HepG2 (cell line): Measurements from ENCODE around the gene ANKS1B. TPM values are rescaled to one million over a fixed set of nuclear protein-coding genes. Genes with fewer than 3 reads are reported as not detected.

ENCODE experiments used
- ATAC-seq: fragments of 200-7000 bp; cut with Tn5 transposase; 3 replicates; pipeline ENCODE4 v1.9.1; 2020; ENCODE audit warnings: mild to moderate bottlenecking, moderate library complexity
- BruUV-seq: library from RNA; stranded (reverse); fragments of 400-500 nt; replicated peaks from 2 replicates; lab custom pipeline; 2021; lab: Mats Ljungman, UMichigan
- CTCF ChIA-PET: fragments of 300-600 bp; formaldehyde crosslinking; extraction: SDS; loops from one replicate; lab custom pipeline; 2021; ENCODE audit warnings: low total read pairs, inconsistent platforms, low intra/inter-chr PET ratio; lab: Yijun Ruan, JAX
- POLR2A ChIA-PET: fragments of 350-600 bp; sonication (Branson Sonifier 250); formaldehyde crosslinking; loops from one replicate; lab custom pipeline; 2020; ENCODE audit warnings: antibody characterized with exemption, inconsistent platforms; lab: Yijun Ruan, JAX
- DNase-seq: peaks from one replicate; pipeline ENCODE4 v3.0.0-alpha.2; 2015; ENCODE audit warnings: low spot score
- FAIRE-seq: peaks from 3 replicates; lab custom pipeline; 2011; peaks lifted over from hg19 to GRCh38; lab: Jason Lieb, UNC
- H2AFZ ChIP-seq: one replicate; pipeline ENCODE4 v1.6.1; 2011; ENCODE audit warnings: low read length, inconsistent platforms
- H3K27ac ChIP-seq: fragments of 300-600 bp; 3 replicates; pipeline ENCODE4 v1.8.0; 2011; ENCODE audit warnings: mixed run types, mild to moderate bottlenecking, mixed read lengths, low read length, inconsistent platforms; ENCODE audit not compliant: insufficient read depth; ENCODE audit errors: extremely low read length
- H3K27me3 ChIP-seq, 2 experiments: fragments of 200-600 bp in 1 of 2; 2 replicates in 1 of 2; 3 replicates in 1 of 2; pipeline versions ENCODE4 v1.6.0 to v1.8.0; 2011; ENCODE audit warnings: low read length in 2 of 2, mild to moderate bottlenecking in 2 of 2, moderate library complexity in 2 of 2, inconsistent platforms in 1 of 2; ENCODE audit not compliant: insufficient read depth in 2 of 2, control insufficient read depth in 1 of 2
- H3K36me3 ChIP-seq, 2 experiments: fragments of 200-600 bp in 1 of 2; replicated peaks in 1 of 2; 2 replicates in 1 of 2; 3 replicates in 1 of 2; pipeline versions ENCODE4 v1.5.1 to v1.8.0; 2011; ENCODE audit warnings: low read length in 2 of 2, inconsistent platforms in 1 of 2; ENCODE audit not compliant: insufficient read depth in 2 of 2, control insufficient read depth in 1 of 2
- H3K4me1 ChIP-seq: 2 replicates; pipeline ENCODE4 v1.5.1; 2012; ENCODE audit warnings: low read length, inconsistent platforms; ENCODE audit not compliant: insufficient read depth
- H3K4me2 ChIP-seq: 2 replicates; pipeline ENCODE4 v1.6.0; 2011; ENCODE audit warnings: low read depth, low read length, inconsistent platforms
- H3K4me3 ChIP-seq, 3 experiments: fragments of 200-600 bp in 1 of 3; sonication (generic), shearing (Covaris generic) in 1 of 3; replicated peaks in 1 of 3; 2 replicates each; pipeline ENCODE4 v1.5.1; 2011 to 2016; ENCODE audit warnings: low read length in 3 of 3, inconsistent platforms in 2 of 3, low read depth in 2 of 3, mild to moderate bottlenecking in 2 of 3, control low read depth in 1 of 3, mixed read lengths in 1 of 3; ENCODE audit not compliant: insufficient read depth in 1 of 3
- H3K79me2 ChIP-seq: one replicate; pipeline ENCODE4 v1.6.1; 2011; ENCODE audit warnings: low read length, inconsistent platforms; ENCODE audit not compliant: insufficient read depth
- H3K9ac ChIP-seq: 2 replicates; pipeline ENCODE4 v1.6.0; 2011; ENCODE audit warnings: mild to moderate bottlenecking, low read depth, low read length, inconsistent platforms; ENCODE audit not compliant: insufficient read depth
- H3K9me3 ChIP-seq: 2 replicates; pipeline ENCODE4 v1.5.1; 2012; ENCODE audit warnings: mild to moderate bottlenecking, low read length
- H4K20me1 ChIP-seq: 2 replicates; pipeline ENCODE4 v1.6.0; 2011; ENCODE audit warnings: inconsistent platforms, mild to moderate bottlenecking, low read length, moderate library complexity; ENCODE audit not compliant: insufficient read depth
- FOXO1 ChIP-seq: sonication (generic); formaldehyde crosslinking; IDR thresholded peaks from 2 replicates; pipeline ENCODE4 v1.4.0; 2020; ENCODE audit warnings: missing genetic modification reagents
- HBP1 ChIP-seq: IDR thresholded peaks from 2 replicates; pipeline ENCODE4 v1.6.1; 2016; ENCODE audit warnings: low read depth, control low read depth
- NFAT5 ChIP-seq: sonication (generic); formaldehyde crosslinking; IDR thresholded peaks from 2 replicates; pipeline ENCODE4 v1.4.0; 2020; ENCODE audit warnings: missing genetic modification reagents
- NFYB ChIP-seq: sonication (generic); formaldehyde crosslinking; IDR thresholded peaks from 2 replicates; pipeline ENCODE4 v1.4.0; 2020; ENCODE audit warnings: missing genetic modification reagents
- PPARG ChIP-seq: conservative IDR thresholded peaks from 2 replicates; pipeline ENCODE4 v1.6.1; 2016; ENCODE audit warnings: missing biosample characterization, missing genetic modification reagents
- SMAD3 ChIP-seq: sonication (generic); formaldehyde crosslinking; IDR thresholded peaks from 2 replicates; pipeline ENCODE4 v1.4.0; 2020; ENCODE audit warnings: missing genetic modification reagents
- SP2 ChIP-seq: sonication (generic); formaldehyde crosslinking; IDR thresholded peaks from 2 replicates; pipeline ENCODE4 v1.5.1; 2020; ENCODE audit warnings: mild to moderate bottlenecking, missing genetic modification reagents
- TBL1XR1 ChIP-seq: fragments of 150-350 bp; IDR thresholded peaks from 2 replicates; pipeline ENCODE4 v1.6.1; 2014; ENCODE audit warnings: borderline replicate concordance, low read length; ENCODE audit not compliant: partially characterized antibody
- ZNF138 ChIP-seq: sonication (generic); formaldehyde crosslinking; IDR thresholded peaks from 2 replicates; pipeline ENCODE4 v1.5.0; 2020; ENCODE audit warnings: mild to moderate bottlenecking, low read depth, missing genetic modification reagents
- ZNF180 ChIP-seq: sonication (generic); formaldehyde crosslinking; IDR thresholded peaks from 2 replicates; pipeline ENCODE4 v1.4.0; 2020; ENCODE audit warnings: low read depth, missing genetic modification reagents, borderline replicate concordance
- ZNF337 ChIP-seq: sonication (generic); formaldehyde crosslinking; IDR thresholded peaks from 2 replicates; pipeline ENCODE4 v1.5.1; 2020; ENCODE audit warnings: missing genetic modification reagents, low read depth, mild to moderate bottlenecking, borderline replicate concordance
- ZNF431 ChIP-seq: sonication (generic); formaldehyde crosslinking; IDR thresholded peaks from 2 replicates; pipeline ENCODE4 v1.9.0; 2022; ENCODE audit warnings: missing genetic modification reagents, low read depth, mild to moderate bottlenecking, borderline replicate concordance
- ZNF564 ChIP-seq: sonication (generic); formaldehyde crosslinking; IDR thresholded peaks from 2 replicates; pipeline ENCODE4 v1.8.1; 2023; ENCODE audit warnings: mild to moderate bottlenecking, missing genetic modification reagents
- in situ Hi-C: cut with HindIII; loops from 2 replicates; pipeline ENCODE4 v1.10.0; 2017; ENCODE audit warnings: low pct_unique_long_range_greater_than_20kb; ENCODE audit not compliant: extremely low pct_ligation_motif_present
- intact Hi-C: fragments of 100-400 bp; cut with micrococcal nuclease; formaldehyde crosslinking; loops from one replicate; pipeline ENCODE4 v1.10.0; 2022; ENCODE audit not compliant: unreplicated experiment
- polyA plus RNA-seq, 8 experiments: library from polyadenylated mRNA; depleted of rRNA in 3 of 8; stranded (reverse) in 7 of 8; unstranded in 1 of 8; fragments of >200 nt; fragmentation: Illumina TruSeq in 4 of 8; extraction: Trizol in 4 of 8; gene quantifications; 2 replicates each; pipeline versions ENCODE4 v1.2.1 to v1.2.3, GENCODE V29; 2011 to 2016; ENCODE audit warnings: low read depth in 4 of 8, missing spikeins in 1 of 8, mixed read lengths in 1 of 8; ENCODE audit not compliant: insufficient read depth in 1 of 8
- total RNA-seq, 5 experiments: library from RNA; depleted of rRNA; stranded (reverse); fragments of >200 nt; fragmentation: Illumina TruSeq; extraction: Trizol; gene quantifications; 2 replicates each; pipeline ENCODE4 v1.2.3, GENCODE V29; 2016; ENCODE audit warnings: low read depth in 1 of 5

ANKS1B gene
- total and polyA plus RNA-seq, 2 of the 13 experiments (the other 11 are each of a cell fraction or from before 2014, with no cell fraction given) = 0.15 TPM; not detected in 1

- no peak overlapping the region for H3K27ac ChIP-seq
- intact Hi-C loops = no loop called here
- TF ChIP-seq NFYB (CRISPR knock-in tag) = no peak
- TF ChIP-seq ZNF431 = no peak
- no peak for TF ChIP-seq NFAT5
- no peak for TF ChIP-seq HBP1
- no peak for TF ChIP-seq PPARG (CRISPR knock-in tag)
- TF ChIP-seq FOXO1 (CRISPR knock-in tag) = no peak
- no peak for TF ChIP-seq TBL1XR1
- no peak for TF ChIP-seq ZNF337 (CRISPR knock-in tag)
- TF ChIP-seq ZNF138 = no peak
- no peak for TF ChIP-seq SMAD3 (CRISPR knock-in tag)
- no peak for TF ChIP-seq ZNF564 (CRISPR knock-in tag)
- TF ChIP-seq SP2 (CRISPR knock-in tag) = no peak
- no peak for TF ChIP-seq ZNF180 (CRISPR knock-in tag)
These were observed 848.2 kb downstream of the ANKS1B start for GRCh38 chr12:99136516-99136915.

More at GRCh38 chr12:99136516-99136915, 848.2 kb downstream of the ANKS1B start:
- BruUV-seq = no TSS peak
- Histone ChIP-seq H3K9ac (no peak overlapping the region), H2AFZ (no peak overlapping the region), H3K4me1 (no peaks in the 10 kb centered on the region), H3K9me3 (no peaks in the 10 kb centered on the region), H3K36me3 (no peaks in the 10 kb centered on the region), H3K27me3 (no peaks in the 10 kb centered on the region), H3K4me2 (no peak overlapping the region), H3K4me3 (no peak overlapping the region), H4K20me1 (no peaks in the 10 kb centered on the region), H3K79me2 (no peaks in the 10 kb centered on the region)
- no peak for DNase-seq
- in situ Hi-C loops = no loop called here
- ATAC-seq = no peak
- ChIA-PET POLR2A (no interaction called here), CTCF (no interaction called here)
- no peak for FAIRE-seq
